Measurements from ENCODE around the gene TPSAB1.
"Not testable (repeated sequence)": the region's sequence is repeated elsewhere in the genome, so short reads cannot be mapped to it uniquely, and the experiment has no call there.

TPSAB1 gene

GRCh38 chr16:1237990-1238389 is 2.5 kb upstream of the TPSAB1 start:
- no peak for TF ChIP-seq CTCF (IDR thresholded peaks at IDR 0.05; ENCODE audit: extremely low read depth, missing control alignments)
- DNase-seq (ENCODE audit: low spot score): no peak

DNA sequence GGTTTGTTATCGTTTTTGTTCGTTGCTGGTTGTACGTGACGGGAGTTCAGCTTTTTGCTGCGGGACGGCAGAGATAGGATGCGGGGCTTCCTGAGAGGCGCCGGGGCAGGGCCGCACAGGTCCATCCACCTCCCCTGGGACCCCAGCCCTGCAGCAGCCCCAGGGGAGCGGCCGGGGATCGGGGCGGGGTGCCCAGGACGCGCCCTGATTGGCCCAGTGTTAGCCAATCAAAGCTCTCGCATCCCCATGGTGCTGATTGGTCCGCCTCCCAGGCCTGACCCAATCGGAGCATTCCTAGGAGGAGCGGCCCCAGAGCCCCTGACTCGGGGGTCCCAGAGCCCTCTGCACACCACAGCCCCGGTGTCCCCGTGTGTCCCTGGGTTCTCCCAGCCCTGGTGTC is 1.6 kb upstream of the TPSAB1 start:
- DNase-seq (ENCODE audit: low spot score): not testable (repeated sequence)

GRCh38 chr16:1239575-1239974 is 930 bp upstream of the TPSAB1 start:
- DNase-seq (ENCODE audit: low spot score): not testable (repeated sequence)

GRCh38 chr16:1241081-1241480 is 576 bp downstream of the TPSAB1 start:
- not testable (repeated sequence) for DNase-seq (ENCODE audit: low spot score)

DNA sequence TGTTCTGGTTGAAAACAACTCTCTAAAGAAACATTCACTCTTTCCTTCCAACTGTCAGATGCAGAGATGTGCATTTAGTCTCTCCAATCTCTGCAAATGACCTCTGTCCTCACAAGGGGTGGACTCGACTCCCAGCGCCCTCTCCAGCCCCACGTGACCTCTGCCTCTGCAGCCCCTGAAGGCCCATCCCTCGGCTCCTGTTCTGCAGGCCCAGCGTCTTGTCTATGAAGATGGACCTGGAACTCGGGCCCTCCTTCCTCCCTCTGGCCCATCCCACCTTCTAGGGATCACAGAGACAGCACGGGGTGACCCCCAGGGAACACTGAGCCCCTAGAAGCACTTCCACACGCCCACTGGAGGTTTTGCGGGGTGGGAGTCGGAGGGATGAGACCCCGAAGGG is 2.9 kb downstream of the TPSAB1 start:
- DNase-seq (ENCODE audit: low spot score): not testable (repeated sequence)

- DNase-seq (ENCODE audit: low spot score): not testable (repeated sequence)
Measured at GRCh38 chr16:1243907-1244850, 3.7 kb downstream of the TPSAB1 start.

DNA sequence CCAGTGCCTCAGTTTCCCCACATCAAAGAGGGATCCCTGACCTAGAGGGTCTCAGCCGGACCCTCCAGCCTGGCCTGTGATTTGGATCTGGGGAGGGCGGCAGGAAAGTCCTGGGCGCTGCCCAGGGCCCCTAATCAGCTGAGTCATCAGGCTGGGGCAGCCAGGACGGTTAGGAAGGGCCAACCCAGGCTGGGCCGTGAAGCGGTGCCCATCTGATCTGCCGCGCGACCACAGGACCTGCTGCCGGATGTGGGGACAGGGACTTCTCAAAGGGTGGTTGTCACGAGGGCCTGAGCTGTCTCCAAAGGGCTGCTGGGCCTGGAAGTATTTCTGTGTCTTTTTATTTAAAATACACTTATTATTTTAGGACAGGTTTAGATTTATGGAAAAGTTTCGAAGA is 4.4 kb downstream of the TPSAB1 start:
- no peak for TF ChIP-seq CTCF (IDR thresholded peaks at IDR 0.05; ENCODE audit: extremely low read depth, missing control alignments)
- no peak for DNase-seq (ENCODE audit: low spot score)

- no peak for DNase-seq (ENCODE audit: low spot score)
Measured at GRCh38 chr16:1245452-1246020, 5.0 kb downstream of the TPSAB1 start.

DNA sequence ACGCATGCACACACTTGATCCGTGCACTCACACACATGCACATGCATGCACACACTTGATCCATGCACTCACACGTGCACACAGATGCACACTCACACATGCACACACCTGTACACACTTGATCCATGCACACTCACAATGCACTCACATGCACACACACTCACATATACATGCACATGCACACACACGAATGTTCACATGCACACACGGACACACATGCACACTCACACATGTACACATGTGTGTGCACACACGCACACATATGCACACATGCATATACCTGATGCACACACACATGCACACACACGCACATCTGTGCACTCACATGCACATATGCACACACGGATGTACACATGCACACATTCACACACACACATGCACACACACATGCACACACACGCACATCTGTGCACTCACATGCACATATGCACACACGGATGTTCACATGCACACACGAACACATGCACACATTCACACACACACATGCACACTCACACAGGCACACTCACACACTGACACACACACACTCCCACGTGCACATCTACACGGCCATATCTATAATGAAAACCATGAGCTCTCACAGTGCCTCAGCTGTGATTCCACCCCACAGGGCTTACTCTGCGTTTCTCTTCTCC is 7.5 kb downstream of the TPSAB1 start:
- not testable (repeated sequence) for DNase-seq (ENCODE audit: low spot score)

More at GRCh38 chr16:1245452-1246020, 5.0 kb downstream of the TPSAB1 start:
- TF ChIP-seq CTCF (IDR thresholded peaks at IDR 0.05; ENCODE audit: extremely low read depth, missing control alignments): no peak

DNA sequence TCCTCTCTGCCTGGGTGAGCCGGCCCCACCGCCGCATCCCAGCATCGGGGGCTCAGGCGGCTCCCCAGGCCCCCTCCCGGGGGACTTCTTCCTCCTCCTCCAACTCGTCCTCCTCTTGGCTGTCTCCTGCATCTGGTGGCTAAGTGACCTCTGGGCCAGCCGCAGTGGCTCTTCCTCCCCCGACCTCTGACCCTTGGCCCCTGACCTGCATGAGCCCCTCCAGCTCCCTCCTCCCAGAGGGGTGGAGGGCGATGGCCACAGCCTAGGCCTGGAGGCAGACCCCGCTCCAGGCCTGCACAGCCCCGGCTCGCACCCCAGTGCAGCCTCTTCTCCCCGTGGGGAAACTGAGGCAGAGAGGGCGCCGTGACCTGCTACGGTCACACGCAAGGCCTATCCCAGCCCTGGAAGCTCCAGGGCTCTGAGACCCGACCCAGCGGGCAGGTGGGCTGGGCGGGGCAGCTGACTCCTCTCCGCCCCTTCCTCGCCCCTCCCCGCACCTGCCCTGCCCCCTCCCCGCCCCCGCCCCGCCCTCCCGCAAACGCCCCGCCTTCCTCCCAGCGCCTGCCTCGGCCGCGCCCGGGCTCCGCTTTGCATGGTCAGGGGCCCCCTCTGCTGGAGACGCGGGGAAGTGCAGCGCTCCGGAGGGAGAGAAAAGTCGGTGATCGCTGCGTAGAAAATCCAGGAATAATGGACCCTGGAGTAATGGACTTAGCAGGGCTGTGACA is 8.7 kb downstream of the TPSAB1 start:
- not testable (repeated sequence) for DNase-seq (ENCODE audit: low spot score)

DNA sequence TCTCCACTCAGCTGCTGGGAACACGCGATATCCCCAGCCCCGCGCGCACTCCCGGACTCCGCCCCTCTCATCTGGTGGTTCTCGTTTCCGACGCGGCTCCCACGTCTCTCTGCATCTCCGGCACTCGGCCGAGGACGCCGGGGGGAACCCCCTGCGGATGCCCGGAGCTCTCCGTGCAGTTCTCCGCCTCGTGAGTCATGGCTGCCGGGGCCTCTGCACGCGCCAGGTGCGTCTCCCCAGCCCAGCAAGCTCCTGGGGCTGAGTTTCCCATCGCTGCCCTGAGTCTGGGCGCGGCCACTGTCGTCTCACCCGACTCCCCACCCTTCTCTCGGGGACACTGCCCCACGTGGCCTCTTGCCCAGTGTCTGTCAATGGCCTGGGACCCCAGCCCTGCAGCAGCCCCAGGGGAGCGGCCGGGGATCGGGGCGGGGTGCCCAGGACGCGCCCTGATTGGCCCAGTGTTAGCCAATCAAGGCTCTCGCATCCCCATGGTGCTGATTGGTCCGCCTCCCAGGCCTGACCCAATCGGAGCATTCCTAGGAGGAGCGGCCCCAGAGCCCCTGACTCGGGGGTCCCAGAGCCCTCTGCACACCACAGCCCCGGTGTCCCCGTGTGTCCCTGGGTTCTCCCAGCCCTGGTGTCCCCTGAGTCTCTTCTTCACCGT is 13.3 kb downstream of the TPSAB1 start:
- not testable (repeated sequence) for DNase-seq (ENCODE audit: low spot score)

- not testable (repeated sequence) for DNase-seq (ENCODE audit: low spot score)
Measured at GRCh38 chr16:1254821-1255220, 14.3 kb downstream of the TPSAB1 start.

DNA sequence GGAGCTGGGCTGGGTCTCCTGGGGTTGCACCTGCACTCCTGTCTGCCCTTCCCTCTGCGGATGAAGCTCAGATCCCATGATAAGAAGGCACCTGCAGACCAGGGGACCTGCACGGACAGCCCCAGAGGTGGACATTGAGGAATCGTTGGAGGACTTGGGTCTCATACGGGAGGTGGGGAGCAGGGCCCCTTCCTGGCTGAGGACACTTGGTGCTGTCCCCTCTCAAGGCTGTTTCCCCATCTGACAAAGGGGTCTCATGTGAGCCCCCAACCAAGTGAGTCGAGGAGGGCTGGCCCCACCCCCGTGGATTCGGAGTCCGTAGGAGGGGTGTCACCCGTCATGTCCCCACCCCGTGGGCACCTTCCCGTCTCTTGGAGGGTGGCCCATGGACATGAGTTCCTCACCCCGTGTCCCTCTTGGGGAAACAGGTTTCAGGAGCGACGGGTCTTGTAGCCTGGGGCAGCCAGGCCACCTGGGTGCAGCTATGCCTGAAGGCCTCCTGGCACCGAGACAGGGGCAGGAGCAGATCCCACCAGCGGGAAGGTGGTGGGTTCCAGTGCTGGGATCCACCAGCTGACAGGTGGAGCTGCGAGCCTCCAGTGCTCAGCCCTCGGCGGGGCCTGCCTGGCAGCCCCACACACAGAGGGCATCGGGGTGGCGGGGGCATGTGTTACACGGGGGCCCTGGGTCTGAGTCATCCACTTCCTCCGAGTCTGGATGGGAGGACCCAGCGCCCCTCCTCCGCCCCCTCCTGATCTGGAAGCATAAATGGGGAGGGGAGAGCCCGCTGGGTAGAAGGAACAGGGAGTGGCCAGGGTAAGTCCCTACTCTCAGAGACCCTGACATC is 15.0 kb downstream of the TPSAB1 start, which contains the start of gene TPSD1:
Gene TPSD1 (plus strand): TSS at position 794 of the 847 bp plus-strand sequence. CDS start 212 bp downstream, outside the sequence.
- DNase-seq (ENCODE audit: low spot score): not testable (repeated sequence)

- not testable (repeated sequence) for DNase-seq (ENCODE audit: low spot score)
Measured at GRCh38 chr16:1256296-1256873, 15.9 kb downstream of the TPSAB1 start.

Measured in GM20000 (cell line).